WI38 (cell line): ENCODE data around the gene GMNN.

ENCODE experiments used
- H3K4me3 ChIP-seq: 2 replicates; pipeline ENCODE4 v1.5.1; 2011; ENCODE audit warnings: low read depth, mild to moderate bottlenecking, control low read depth, low read length
- TF ChIP-seq, protein P1 (sequence below): IDR thresholded peaks from 2 replicates; pipeline ENCODE4 v1.5.1; 2012; ENCODE audit warnings: low read depth, mild to moderate bottlenecking, control low read depth, low read length

The GMNN gene

GRCh38 chr6:24831771-24832716, 57.3 kb downstream of the GMNN start:
- TF ChIP-seq, protein P1, sequence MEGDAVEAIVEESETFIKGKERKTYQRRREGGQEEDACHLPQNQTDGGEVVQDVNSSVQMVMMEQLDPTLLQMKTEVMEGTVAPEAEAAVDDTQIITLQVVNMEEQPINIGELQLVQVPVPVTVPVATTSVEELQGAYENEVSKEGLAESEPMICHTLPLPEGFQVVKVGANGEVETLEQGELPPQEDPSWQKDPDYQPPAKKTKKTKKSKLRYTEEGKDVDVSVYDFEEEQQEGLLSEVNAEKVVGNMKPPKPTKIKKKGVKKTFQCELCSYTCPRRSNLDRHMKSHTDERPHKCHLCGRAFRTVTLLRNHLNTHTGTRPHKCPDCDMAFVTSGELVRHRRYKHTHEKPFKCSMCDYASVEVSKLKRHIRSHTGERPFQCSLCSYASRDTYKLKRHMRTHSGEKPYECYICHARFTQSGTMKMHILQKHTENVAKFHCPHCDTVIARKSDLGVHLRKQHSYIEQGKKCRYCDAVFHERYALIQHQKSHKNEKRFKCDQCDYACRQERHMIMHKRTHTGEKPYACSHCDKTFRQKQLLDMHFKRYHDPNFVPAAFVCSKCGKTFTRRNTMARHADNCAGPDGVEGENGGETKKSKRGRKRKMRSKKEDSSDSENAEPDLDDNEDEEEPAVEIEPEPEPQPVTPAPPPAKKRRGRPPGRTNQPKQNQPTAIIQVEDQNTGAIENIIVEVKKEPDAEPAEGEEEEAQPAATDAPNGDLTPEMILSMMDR: no peak
- no peak overlapping the region for H3K4me3 ChIP-seq

- TF ChIP-seq, protein P1: no peak
These were observed 58.1 kb downstream of the GMNN start for GRCh38 chr6:24832794-24833193.

GRCh38 chr6:24833711-24834386, 59.1 kb downstream of the GMNN start:
- TF ChIP-seq, protein P1: no peak
- no peak overlapping the region for H3K4me3 ChIP-seq

More at GRCh38 chr6:24832794-24833193, 58.1 kb downstream of the GMNN start:
- H3K4me3 ChIP-seq: no peak overlapping the region
